Left kidney (tissue), 8 donors: ENCODE data around the gene USP50. TPM values are rescaled to one million over a fixed set of nuclear protein-coding genes. Genes with fewer than 3 reads are reported as not detected.
"Not testable (repeated sequence)": the region's sequence is repeated elsewhere in the genome, so short reads cannot be mapped to it uniquely, and the experiment has no call there.

Experiments
- DNase-seq: peaks from one replicate; pipeline ENCODE4 v3.0.0-alpha.2; 2013
- long read RNA-seq, 8 donors: transcript quantifications; one replicate each; lab custom pipeline, GENCODE V29; 2026
- polyA plus RNA-seq: library from polyadenylated mRNA; unstranded; fragments of 120-200 nt; gene quantifications from one replicate; pipeline ENCODE4 v1.2.1, GENCODE V29; 2013; ENCODE audit not compliant: insufficient read length

USP50 gene
- 1.5 TPM for polyA plus RNA-seq
- long read RNA-seq, donor 1, result 0 reads
- long read RNA-seq, donor 2, result 0 reads
- long read RNA-seq, donor 3, result 0 reads
- long read RNA-seq, donor 4, result 0 reads
- long read RNA-seq, donor 5, result 0 reads
- long read RNA-seq, donor 6, result 0 reads
- long read RNA-seq, donor 7, result 0 reads
- long read RNA-seq, donor 8, partial matches to known transcripts, result 9 of 9 reads
- long read RNA-seq, donor 8, other reads (novel, unspliced or antisense), result 0 of 9 reads

- DNase-seq, result no peak
These were observed at the start of gene USP50 for GRCh38 chr15:50546566-50546965. Gene USP50, minus strand, starts transcription at chr15:50546666. Its CDS starts 141 bp downstream, at chr15:50546525.

- no peak for DNase-seq
These were observed 47.8 kb upstream of the USP50 start for GRCh38 chr15:50594311-50594710.

- no peak for DNase-seq
These were observed 47.3 kb upstream of the USP50 start for GRCh38 chr15:50593761-50594160.

GRCh38 chr15:50590288-50590687, 43.8 kb upstream of the USP50 start:
- DNase-seq, result no peak

GRCh38 chr15:50577492-50577891, 31.0 kb upstream of the USP50 start:
- no peak for DNase-seq

- no peak for DNase-seq
These were observed 29.7 kb upstream of the USP50 start for GRCh38 chr15:50576166-50576565.

- DNase-seq, result not testable (repeated sequence)
These were observed 27.4 kb upstream of the USP50 start for GRCh38 chr15:50573842-50574241.

GRCh38 chr15:50563756-50564155, 17.3 kb upstream of the USP50 start:
- DNase-seq, result no peak

- DNase-seq, result no peak
These were observed 16.5 kb upstream of the USP50 start for GRCh38 chr15:50562735-50563640.

GRCh38 chr15:50558012-50558411, 11.5 kb upstream of the USP50 start:
- DNase-seq, result no peak

GRCh38 chr15:50556642-50557371, 10.3 kb upstream of the USP50 start:
- DNase-seq, result no peak

GRCh38 chr15:50552238-50552637, 5.8 kb upstream of the USP50 start:
- no peak for DNase-seq

- DNase-seq, result no peak
These were observed 2.9 kb upstream of the USP50 start for GRCh38 chr15:50549326-50549725.

GRCh38 chr15:50544368-50544767, 2.1 kb downstream of the USP50 start:
- no peak for DNase-seq

- no peak for DNase-seq
These were observed 2.9 kb downstream of the USP50 start for GRCh38 chr15:50543556-50543955.

- DNase-seq, result no peak
These were observed 3.6 kb downstream of the USP50 start for GRCh38 chr15:50542887-50543210.

GRCh38 chr15:50531766-50532165, 14.7 kb downstream of the USP50 start:
- DNase-seq, result no peak

- DNase-seq, result no peak
These were observed 15.3 kb downstream of the USP50 start for GRCh38 chr15:50531163-50531562.

GRCh38 chr15:50523851-50524251, 22.6 kb downstream of the USP50 start:
- DNase-seq, result no peak

- DNase-seq, result no peak
These were observed 26.6 kb downstream of the USP50 start for GRCh38 chr15:50519740-50520425.

GRCh38 chr15:50513001-50513400, 33.5 kb downstream of the USP50 start:
- no peak for DNase-seq

- DNase-seq, result peak; percentile 4
These were observed 40.3 kb downstream of the USP50 start for GRCh38 chr15:50506121-50506520.
